ENCODE measurements around the gene PRF1.

The PRF1 gene

GRCh38 chr10:70579234-70580002 lies 23.1 kb downstream of the PRF1 start:
- in situ Hi-C loops (cut with MboI; ENCODE audit: low sequenced_read_pairs): no loop called here

DNA sequence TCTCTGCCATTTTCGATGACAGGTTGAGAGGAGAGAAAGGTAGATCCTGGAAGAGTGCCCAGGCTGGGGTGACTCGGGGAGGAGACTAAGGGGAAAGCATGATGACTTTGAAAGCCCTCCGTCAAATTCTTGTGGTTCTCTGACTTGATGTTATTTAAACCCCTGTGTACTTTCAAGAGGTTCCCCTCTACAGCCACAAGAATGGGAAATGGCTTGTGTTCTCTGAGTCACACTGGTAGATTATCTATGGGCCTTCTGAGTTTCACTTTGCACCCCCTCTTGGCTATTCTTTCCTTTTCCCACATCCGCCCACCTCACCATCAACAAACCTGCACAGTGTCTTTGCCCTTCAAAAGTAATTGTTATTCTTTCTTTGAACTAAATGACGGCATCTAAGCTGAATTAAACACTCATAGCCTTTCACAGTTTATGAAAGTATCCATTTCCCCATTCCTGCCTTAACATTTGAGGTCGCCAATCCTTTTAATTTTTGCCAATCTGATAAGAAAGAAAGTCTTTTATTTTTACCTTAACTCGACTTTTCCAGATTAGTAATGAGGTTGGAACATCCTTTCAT lies 24.1 kb downstream of the PRF1 start:
- in situ Hi-C loops (cut with MboI; ENCODE audit: low sequenced_read_pairs): no loop called here

- in situ Hi-C loops (cut with MboI; ENCODE audit: low sequenced_read_pairs): no loop called here
Observed at GRCh38 chr10:70576803-70577517, 25.6 kb downstream of the PRF1 start.

- in situ Hi-C loops (cut with MboI; ENCODE audit: low sequenced_read_pairs): no loop called here
Observed at GRCh38 chr10:70575874-70576802, 26.4 kb downstream of the PRF1 start.

DNA sequence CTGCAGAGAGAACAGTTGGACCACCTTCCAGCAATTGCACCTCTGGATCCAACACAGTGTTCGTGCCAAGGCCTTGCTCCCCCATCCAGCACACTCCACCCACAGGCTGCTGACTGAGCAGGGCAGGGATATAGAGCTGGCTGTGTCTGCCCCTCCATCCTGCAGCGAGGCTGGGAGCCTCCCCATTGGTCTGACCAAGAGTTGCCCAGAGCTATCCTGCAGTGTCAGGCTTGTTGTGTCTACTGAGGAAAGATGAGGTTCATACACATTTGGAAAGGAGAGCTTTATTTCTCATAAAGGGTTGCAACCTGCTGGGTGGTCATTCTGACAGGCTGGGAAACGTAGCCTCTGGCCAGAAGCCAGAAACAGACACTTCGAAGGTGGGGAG lies 27.1 kb downstream of the PRF1 start:
- in situ Hi-C loops (cut with MboI; ENCODE audit: low sequenced_read_pairs): no loop called here

DNA sequence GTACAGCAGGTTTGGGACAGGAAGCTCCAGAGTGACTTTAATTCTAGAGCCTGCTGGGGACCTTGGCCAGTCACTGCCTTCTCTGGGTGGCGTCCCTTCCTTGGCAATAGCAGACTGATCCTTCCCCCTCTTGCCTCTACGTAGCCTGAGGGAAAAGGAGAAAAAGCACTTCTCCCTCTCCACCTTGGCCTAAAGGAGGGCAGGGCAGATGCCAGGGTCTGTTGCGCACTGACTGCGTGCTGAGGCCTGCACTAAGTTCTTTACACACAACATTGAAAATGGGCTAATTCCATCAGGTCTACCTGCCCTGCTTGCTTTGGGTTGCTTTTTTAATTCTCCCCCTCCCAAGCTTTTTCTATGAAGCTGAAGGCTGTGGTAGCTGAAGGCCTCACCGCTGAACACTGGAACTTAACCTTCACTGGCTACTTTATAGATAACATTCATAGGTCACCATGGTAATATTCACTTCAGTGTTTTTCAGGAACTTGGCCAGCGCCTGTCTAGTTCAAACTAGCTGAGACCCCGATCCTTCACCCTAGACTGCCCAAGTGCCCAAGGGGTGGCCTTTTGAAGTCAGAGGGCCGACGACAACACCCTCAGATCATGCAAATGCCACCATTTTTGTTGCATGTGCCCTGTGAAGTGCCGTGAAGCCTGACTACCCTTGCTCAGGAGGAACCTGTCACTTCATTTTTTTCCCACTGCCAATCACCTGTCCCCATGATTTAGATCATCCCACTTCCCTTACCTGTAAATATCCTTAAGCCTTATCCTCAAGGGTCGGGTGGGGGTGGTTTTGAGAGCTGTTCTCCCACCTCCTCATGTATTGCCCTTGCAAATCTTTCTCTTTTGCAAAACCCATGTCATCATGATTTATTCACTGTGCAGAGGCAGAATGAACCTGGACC lies 28.7 kb downstream of the PRF1 start:
- in situ Hi-C loops (cut with MboI; ENCODE audit: low sequenced_read_pairs): no loop called here

DNA sequence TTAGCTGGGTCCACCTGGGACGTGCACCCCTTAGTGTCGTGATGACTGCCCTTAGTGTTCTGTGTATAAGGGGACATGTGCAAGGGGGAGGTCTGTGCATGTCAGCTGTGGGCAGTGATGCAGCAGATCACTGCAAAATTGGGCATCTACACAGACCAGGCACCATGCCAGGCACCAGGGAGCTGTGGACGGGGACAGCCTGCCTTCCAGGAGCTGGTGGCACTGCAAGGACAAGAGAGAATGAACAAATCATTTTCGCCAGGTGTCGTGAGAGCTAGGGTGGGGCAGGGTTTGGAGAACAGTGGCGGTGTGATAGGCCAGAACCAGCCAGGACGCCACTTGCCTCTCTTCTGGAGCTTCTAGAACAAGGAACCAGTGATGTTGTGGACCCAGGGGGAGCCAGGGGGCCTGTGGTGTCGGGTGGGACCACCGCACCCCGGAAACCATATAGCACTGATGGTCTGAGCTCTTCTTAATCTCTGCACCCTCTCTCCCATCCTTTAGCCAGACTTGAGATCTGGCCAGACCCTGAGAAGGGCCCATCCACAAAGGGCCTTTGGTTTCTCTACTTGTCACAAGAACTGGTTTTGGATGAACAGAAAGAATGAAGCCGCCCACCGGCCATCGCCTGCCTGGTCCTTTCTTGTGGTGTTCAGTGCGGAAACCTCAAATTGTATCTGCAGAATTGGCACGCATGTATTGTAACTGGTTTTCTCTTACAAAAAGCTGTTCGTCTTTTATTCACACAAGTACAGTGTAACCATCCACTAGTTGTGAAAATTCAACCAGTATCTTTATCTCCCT lies 30.7 kb downstream of the PRF1 start:
- in situ Hi-C loops (cut with MboI; ENCODE audit: low sequenced_read_pairs): no loop called here

DNA sequence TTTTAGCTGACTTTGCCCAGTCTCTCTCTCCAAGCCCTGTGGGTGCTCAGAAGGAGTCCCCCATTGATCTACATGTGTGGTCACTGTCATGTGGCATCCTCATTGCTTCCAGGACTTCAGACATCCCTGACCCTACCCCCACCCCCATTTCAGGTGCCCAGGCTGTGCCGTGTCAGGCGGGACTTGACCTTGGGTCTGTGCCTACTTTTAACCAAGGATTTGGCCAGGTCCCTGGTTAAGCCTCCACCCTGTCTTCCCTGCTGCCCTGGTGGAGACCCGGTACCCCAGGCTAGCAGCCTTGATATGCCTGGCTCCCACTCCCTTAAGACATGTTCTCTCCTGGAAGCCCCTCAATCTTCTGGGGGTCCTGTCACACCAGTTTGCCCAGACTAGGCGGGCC lies 31.3 kb downstream of the PRF1 start:
- in situ Hi-C loops (cut with MboI; ENCODE audit: low sequenced_read_pairs): no loop called here

DNA sequence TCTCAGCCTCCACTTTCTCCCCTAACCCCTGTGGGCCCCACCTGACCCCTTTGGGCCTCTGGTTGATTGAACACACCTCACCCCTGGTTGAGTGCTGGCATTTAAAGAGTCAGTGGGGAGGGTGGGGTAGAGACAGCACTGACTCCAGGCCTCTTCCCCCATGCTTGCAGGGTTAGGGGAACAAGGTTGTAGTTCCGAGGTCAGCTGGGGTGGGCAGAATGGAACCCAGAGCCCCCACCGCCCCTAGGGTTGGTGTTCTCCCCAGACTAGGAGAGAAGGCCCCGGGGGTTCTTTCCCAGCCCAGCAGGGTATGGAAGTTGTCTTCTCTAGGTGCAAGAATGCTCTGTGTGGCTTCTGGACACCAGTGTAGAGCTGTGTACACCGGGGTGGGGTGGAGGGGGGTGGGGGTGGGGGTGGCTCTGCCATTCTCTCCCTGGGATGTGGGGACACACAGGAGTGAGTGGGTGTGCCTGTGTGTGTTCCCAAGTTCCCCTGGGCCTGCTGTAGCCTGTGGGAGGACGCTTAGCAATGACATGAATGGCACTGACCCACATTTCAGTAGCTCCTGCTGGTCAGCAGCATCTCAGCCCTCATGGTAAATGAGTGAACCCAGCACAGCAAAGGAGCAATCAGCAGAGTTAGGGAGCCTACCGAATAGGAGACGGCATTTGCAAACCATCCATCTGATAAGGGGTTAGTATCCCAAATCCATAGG lies 33.6 kb downstream of the PRF1 start:
- in situ Hi-C loops (cut with MboI; ENCODE audit: low sequenced_read_pairs): loop anchor here (10.0 kb wide), 1 partner anchor 186 kb away; no protein-coding TSS in a partner anchor

GRCh38 chr10:70568113-70568512 lies 34.4 kb downstream of the PRF1 start:
- in situ Hi-C loops (cut with MboI; ENCODE audit: low sequenced_read_pairs): loop anchor here (10.0 kb wide), 1 partner anchor 187 kb away; no protein-coding TSS in a partner anchor

DNA sequence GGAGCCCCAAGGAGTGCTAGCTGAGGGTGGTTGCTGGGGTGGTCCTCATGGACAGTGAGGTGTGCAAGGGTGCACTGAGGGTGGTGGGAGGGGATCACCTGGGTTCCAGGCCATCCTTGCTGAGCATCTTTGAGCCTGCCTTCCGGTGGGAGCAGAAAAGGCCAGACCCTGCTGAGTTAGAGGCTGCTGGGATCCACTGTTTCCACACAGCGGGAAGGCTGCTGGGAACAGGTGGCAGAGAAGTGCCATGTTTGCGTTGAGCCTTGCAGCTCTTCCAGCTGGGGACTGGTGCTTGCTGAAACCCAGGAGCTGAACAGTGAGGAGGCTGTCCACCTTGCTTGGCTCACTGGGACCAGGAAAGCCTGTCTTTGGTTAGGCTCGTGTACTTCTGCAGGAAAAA lies 34.9 kb downstream of the PRF1 start:
- in situ Hi-C loops (cut with MboI; ENCODE audit: low sequenced_read_pairs): loop anchor here (10.0 kb wide), 1 partner anchor 187 kb away; no protein-coding TSS in a partner anchor

- in situ Hi-C loops (cut with MboI; ENCODE audit: low sequenced_read_pairs): loop anchor here (10.0 kb wide), 1 partner anchor 188 kb away; no protein-coding TSS in a partner anchor
Observed at GRCh38 chr10:70566515-70567290, 35.8 kb downstream of the PRF1 start.

- in situ Hi-C loops (cut with MboI; ENCODE audit: low sequenced_read_pairs): loop anchor here (10.0 kb wide), 1 partner anchor 189 kb away; no protein-coding TSS in a partner anchor
Observed at GRCh38 chr10:70565556-70566514, 36.7 kb downstream of the PRF1 start.

- in situ Hi-C loops (cut with MboI; ENCODE audit: low sequenced_read_pairs): loop anchor here (10.0 kb wide), 1 partner anchor 190 kb away; no protein-coding TSS in a partner anchor
Observed at GRCh38 chr10:70564901-70565351, 37.6 kb downstream of the PRF1 start.

- in situ Hi-C loops (cut with MboI; ENCODE audit: low sequenced_read_pairs): loop anchor here (10.0 kb wide), 1 partner anchor 191 kb away; no protein-coding TSS in a partner anchor
Observed at GRCh38 chr10:70564113-70564725, 38.3 kb downstream of the PRF1 start.
